HG03565 (cell line): ENCODE data around the gene FABP6.
A peak's percentile ranks its signal among the peaks of the same experiment; 100 is the strongest.
"Not testable (repeated sequence)": the region's sequence is repeated elsewhere in the genome, so short reads cannot be mapped to it uniquely, and the experiment has no call there.

Experiments used
- ATAC-seq: cut with Tn5 transposase; IDR thresholded peaks from one replicate; pipeline ENCODE4 v1.9.1; 2021; ENCODE audit warnings: mild to moderate bottlenecking, moderate library complexity; ENCODE audit not compliant: unreplicated experiment

The FABP6 gene, protein sequence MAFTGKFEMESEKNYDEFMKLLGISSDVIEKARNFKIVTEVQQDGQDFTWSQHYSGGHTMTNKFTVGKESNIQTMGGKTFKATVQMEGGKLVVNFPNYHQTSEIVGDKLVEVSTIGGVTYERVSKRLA

DNA sequence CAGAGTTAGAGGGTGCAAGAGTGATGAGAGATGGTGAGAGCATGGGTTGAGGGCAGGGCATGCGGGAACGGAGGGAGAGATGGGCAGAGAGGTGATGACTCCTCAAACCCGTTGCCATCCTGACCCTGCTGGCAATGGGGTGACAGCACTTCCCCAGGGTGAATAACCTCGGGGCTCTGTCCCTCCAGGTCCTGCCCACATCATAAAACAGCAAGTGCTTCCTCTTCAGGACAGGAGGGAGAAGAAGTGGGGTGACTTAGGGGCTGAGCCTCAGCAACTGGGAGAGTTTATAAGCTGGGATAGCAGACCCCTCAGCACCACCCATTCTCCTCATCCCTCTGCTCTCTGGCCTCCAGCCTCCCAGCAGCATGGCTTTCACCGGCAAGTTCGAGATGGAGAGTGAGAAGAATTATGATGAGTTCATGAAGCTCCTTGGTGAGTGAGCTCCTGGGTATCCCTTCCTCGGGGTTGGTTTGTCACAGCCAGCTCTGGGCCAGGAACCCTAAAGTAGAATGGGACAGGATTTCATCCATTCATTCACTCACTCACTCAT lies at the start of gene FABP6:
Gene FABP6, plus strand, starts transcription at position 317 of the 553 bp plus-strand sequence. Its CDS starts 52 bp downstream, at position 369.
- no peak for ATAC-seq

DNA sequence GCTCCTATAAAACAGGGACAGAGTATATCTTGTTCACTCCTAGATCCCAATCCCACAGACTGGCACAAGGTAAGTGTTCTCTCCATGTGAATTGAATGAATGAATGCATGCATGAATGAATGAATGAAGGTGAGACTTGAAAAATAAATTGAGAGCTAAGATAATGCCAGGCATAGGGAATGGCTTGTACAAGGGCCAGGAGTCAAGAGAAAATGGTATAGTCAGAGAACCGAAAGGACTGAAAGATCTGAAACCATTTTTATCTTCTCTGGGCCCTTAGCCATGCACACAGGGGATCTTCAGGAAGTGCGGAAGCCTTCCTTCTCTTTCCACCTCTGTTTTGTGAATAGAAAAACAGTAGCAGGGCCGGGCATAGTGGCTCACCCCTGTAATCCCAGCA lies 48.4 kb upstream of the FABP6 start:
- ATAC-seq = no peak

DNA sequence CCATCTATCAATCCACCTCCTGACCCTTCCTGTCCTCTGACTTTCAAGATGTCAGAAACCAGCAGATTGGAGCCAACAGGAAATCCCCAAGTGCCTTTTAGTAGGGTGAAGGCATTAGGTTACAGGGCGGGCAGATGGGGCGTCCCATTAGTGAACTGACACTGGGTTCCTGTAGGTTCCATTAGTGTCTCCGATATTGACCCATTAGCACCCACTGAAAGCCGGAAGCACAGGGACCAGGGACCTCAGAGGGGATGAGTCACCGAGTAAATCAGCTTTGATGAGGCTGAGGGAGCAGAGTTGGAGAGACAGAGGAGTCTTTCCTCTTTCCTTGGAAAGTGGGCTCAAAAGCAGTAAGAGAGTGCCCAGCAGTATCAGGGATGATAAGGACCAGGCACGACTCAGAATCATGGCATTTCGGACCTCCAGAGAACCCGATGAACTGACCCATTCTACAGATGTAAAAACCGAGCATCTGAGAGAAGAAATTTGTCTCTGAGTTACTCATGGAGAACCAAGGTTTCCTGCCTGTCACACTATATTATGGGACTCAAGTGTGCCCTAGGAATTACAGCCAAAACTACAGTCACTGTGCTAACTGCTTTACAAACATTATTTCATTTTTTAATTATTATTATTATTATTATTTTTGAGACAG lies 47.2 kb upstream of the FABP6 start:
- no peak for ATAC-seq

DNA sequence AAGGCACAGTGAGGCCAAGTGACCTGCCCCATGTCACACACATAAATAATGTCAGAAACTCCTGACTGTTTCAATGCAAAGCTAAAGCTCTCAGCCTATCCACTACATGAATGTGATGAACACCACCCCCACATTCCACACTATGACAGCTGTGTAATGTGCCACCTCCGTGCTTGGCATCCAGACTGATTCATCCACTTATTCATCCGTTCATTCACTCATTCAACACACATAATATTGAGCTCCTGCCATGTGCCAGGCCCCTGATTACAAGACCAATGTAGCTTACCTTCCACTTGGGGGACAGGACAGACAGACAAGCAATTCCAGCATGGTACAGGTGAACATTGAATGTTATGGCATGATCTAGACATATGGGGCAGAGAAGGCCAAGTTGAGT lies 46.2 kb upstream of the FABP6 start:
- ATAC-seq = no peak

DNA sequence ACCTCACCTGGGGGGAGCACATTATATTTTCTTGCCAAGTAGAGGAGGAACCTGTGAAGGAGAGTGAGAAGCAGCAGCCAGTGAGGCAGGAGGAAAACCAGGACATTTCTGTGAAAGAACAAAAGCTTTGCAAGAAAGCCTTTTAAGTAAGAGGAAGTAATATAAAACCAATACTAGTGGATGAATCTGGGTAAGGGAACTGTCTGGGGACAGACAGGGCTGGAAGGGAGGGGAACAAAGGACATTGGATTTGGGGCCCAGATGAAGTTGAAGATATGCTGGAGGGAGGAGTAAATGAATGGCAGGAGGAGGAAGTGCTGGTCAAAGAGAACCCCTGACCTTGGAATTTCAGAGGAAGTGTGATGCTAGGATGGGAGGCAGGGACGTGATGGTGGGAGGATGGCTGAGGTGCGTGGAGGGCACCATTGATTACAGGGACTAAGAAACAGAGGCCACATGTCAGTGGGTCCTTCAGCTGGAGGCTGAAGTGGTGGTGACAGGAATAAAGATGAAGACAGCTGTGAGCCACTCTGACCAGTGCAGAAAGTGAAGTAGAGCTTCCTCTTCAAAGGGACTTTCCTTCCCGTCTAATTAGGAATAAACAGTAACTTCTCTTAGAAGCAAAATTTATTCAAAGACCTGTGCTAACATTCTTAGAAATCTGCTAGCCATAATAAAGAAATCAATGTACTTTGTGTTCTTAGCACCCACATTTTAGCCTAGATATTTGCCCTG lies 43.5 kb upstream of the FABP6 start:
- no peak for ATAC-seq

DNA sequence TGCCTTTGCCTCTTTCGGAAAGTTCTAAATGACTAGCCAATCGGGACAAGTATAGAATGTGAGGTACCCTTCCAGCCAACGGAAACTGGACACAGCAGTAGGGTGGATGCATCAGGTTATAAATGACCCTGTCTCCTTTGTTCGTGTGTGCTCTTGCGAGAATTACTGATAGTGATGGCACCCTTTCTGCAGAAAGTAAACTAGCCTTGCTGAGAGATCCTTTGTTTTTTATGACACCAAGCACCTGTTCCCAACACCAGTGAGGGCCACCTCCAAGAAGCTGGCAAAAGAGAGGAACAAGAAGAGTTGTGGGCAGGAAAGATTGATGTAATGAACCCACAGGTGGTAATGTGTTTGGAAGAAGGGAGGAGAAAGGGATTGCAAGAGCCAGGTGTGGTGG lies 42.8 kb upstream of the FABP6 start:
- no peak for ATAC-seq

DNA sequence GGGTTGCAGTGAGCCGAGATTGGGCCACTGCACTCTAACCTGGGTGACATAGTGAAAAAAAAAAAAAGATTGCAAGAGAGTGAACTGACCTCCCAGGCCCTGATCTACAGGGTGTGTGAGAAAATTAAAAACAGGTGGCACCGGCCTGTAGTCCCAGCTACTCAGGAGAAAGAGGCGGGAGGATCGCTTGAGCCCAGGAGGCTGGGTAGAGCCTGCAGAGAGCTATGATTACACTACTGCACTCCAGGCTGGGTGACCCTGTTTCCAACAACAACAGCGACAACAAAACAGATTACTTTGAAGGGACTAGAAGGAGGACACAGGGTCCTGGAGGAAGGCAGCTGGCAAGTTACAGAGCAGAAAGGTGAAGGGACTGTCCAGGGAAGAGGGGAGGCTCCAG lies 42.2 kb upstream of the FABP6 start:
- no peak for ATAC-seq

DNA sequence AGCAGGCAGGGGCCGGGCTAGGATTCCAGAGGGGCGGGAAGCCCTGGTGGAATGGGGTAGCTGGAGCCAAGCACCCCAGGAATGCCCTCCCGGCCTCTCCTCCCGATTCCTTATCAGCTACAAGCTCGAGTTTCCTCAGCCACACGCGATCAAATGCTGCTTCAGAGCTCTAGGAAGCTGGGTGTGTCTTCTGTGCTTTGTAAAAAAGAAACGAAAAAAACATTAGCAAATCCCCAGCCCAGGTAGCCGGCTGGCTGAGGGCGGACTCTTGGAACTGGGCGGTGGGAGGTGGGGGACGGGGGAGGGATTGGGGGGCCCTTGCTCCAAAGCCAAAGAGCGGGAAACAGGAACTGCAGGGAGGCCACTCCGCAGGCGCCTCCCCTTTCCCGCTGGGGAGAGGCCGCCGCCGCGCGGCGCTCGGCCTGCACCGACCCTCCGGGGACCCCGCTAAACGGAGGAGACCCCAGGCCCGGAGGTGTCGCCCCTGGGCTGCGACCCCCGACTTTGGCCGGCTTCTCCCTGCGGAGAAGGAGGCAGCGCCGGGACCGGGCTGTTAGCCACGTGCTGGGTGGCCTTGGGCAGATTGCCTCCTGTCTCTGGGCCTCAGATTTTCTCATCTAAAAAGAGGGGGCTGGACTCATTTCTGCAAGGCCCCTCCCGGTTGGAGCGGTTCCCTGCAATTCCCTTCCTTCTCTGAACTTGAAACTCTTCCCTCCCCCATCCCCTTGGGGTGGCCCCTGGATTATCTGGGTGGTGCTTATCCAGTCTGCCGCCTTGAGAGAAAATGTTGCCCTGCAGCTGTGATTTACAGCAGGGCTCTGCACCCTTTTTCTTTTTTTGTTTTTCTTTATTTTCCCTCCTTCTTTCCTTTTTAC lies 40.9 kb upstream of the FABP6 start:
- no peak for ATAC-seq

DNA sequence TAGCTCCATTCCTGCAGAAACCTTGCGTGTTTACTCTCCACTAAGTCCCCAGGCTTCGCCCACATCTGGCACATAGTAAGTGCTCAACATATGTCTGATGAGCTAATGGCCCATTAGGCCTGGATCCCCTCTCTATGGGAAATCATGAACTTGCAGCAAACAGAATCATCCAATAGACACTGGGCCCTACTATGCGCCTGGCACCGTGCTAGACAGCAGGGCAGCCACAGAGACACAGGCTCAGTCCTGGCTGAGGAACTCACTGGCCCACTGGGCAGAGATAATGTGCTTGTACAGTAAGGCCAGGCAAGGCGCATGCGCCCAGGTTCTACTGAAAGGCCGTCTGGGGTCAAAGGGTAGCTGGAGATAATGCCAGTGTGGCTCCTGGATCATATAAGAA lies 36.9 kb upstream of the FABP6 start:
- ATAC-seq = no peak

DNA sequence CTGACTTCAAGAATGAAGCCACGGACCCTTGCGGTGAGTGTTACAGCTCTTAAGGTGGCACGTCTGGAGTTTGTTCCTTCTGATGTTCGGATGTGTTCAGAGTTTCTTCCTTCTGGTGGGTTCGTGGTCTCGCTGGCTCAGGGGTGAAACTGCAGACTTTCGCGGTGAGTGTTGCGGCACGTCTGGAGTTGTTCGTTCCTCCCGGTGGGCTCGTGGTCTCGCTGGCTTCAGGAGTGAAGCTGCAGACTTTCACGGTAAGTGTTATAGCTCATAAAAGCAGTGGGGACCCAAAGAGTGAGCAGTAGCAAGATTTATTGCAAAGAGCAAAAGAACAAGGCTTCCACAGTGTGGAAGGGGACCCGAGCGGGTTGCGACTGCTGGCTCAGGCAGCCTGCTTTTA lies 36.2 kb upstream of the FABP6 start:
- ATAC-seq = not testable (repeated sequence)

DNA sequence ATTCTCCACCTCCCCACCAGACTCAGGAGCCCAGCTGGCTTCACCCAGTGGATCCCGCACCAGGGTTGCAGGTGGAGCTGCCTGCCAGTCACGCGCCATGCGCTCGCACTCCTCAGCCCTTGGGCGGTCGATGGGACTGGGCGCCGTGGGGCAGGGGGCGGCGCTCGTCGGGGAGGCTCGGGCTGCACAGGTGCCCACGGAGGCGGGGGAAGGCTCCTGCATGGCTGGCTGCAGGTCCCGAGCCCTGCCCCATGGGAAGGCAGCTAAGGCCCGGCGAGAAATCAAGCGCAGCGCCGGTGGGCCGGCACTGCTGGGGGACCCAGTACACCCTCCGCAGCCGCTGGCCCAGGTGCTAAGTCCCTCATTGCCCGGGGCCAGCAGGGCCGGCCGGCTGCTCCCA lies 35.5 kb upstream of the FABP6 start:
- ATAC-seq = not testable (repeated sequence)

DNA sequence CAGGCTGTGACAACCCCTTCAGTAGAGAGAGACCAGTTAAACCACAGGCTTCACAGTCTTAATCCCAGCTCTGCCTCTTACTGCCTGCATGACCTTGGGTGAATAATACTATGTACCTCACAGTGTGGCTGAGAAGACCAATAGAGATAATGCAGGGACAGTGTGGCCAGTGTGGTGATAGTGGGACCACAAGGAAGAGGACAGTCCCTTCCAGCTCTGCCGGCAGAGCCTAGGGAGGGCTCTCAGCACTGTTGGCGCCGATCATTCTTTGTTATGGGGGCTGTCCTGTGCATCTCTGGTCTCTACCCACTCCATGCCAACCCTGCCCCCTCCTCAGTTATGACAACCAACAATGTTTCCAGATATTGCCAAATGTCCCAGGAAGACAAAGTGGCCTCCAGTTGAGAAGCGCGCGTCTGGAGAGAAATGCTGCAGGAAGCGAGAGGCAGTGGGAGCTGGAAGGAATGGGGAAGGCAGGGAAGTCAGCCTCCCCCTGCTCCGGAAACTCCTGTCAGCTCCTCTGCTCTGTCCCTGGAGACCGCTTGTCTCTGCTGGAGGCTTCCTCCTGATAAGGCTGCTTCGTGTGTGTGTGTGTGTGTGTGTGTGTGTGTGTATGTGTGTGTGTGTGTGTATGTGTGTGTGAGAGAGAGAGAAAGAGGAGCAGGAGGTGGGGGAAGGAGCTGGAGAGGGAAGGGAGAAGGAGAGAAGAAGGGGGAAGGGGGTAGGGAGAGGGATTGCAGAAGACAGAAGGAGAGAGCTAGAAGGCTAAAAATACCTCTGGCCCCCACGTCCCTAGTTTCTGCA lies 31.8 kb upstream of the FABP6 start:
- no peak for ATAC-seq

DNA sequence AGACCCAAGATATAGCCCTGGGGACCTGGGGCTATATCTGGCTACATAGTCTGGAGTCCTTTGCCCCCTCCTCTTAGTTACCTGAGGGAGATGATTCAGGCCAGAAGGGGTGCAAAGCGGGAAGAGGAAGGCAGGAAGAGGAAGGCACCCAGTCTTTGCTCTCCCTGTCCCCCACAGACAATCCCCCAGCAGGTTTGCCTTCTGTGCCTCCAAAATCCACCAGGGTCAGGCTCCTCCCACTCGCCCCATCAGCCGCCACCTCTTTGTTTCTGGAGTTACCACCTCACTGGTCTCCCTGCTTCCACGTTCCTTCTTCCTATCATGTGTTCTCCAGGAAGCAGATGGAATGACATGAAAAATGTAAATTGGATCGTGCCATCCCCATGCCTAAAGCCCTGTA lies 31.2 kb upstream of the FABP6 start:
- no peak for ATAC-seq

DNA sequence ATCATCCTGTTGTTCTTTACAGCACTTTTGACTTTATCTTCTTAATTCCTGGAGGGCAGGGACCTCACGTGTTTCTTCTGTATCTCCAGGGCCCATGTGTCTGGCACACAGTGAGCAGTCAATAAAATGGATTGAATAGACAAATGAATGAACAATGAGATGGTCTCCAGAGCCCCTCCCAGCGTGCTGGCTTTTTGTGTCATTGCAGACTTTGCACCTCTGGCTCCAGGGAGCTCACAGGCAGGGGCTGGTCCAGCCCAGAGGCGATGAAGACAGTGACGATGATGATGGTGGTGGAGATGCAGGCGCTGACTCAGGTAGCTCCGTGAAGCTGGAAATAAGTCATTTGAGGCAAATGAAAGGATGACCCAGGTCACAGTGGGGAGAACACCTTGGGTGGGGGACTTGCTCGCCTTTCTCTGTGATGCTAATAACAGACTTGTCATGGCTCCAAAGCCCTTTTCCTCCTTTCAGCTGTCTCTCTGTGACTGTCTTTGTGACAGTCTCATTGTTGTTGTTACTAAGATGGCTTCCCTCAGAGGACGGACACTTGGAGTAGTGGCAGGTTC lies 30.4 kb upstream of the FABP6 start:
- ATAC-seq = no peak

DNA sequence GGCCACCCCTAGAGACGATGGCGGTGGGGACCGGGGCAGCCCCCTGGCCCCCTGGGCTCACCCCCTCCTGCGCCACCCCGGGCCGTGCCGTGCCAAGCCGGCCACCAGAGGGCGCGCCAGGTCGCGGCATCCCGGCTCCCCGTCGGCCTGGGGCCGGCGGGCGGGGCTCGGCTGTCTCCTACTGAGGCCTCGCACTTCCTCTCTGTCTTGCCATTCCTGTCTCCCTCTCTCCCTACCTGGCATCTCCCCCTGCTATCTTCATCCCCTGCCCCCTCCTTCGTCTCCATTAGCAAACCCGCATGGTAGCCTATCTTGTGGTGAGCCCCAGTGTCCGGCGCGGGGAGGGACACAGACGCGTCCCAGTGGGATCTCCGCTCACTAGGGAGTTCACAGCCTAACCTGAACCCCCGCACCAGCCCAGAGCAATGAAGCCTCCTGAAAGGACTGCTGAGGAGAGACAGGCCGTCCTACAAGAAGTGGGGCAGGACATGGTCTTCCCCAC lies 29.8 kb upstream of the FABP6 start:
- peak; percentile 92 for ATAC-seq

DNA sequence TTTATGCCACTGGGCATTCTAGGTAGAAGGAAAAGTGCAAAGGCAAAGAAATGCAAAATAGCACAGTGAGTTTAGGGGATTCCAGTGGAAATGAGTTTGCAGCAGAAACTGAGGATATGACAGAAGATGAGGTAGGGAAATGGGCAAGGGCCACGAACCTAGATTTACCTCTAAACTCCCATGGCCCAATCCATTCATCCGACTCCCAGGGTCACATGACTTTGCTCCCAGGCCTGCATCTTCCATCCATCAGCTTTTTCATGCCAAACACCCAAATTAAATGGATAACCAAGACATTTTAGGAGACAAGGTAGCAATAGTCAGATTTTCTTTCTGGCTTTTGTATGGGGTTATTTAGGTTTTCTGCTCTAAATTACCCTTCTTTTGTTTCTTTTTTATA lies 22.2 kb upstream of the FABP6 start:
- ATAC-seq = no peak

DNA sequence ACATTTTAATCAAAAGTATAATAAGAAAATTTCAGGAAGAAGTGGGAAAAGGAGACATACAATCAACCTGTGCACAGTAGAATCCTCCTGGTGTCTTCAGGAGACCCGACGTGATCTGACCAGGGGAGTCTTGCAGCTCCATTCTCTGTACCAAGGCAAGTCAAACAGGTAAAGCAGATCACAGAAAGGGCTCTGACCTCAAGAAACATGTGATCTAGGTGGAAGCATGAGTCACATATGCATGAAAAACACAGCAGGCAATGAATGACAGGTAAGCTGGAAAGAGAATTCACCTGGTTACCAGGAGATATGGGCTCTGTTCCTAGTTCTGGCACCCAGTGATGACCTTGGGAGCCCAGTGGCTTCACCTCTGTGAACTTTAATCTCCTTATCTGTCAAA lies 19.4 kb upstream of the FABP6 start:
- no peak for ATAC-seq

DNA sequence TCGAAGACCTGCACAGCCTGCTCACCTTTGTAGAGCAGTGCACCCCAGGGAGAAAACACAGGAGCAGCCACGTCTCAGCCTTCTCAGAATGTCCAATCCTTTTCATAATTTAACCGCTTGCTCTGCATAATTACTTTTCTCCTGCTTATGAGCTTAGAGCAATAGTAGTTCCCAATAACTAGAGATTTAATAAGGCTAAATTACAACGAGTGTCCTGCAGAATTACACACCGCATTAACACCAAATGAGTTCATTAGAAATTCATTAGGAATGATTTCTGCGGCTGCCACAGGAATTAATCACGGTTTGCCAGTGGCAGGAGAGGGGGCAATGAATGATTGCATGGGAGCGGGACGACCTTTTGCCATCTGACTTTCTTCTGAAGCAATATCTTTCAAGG lies 18.7 kb upstream of the FABP6 start:
- no peak for ATAC-seq

DNA sequence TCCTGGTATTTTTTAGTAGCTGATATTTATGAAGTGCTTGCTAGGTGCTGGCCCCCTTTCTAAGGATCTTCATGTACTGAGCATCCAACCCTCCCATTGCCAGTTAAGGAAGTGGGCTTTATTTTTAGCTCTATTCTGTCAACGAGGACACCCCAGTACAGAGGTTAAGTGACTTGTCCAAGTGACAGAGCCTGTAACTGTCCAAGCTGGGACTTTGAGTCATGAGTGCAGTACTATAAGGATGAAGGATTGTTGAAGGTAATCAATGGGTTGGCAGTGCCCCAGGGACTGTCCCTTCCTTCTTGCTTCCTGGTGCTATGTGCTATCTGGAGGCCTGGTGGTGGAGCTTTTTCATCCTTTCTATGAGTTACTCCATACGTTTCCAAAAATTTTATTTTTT lies 18.0 kb upstream of the FABP6 start:
- no peak for ATAC-seq

DNA sequence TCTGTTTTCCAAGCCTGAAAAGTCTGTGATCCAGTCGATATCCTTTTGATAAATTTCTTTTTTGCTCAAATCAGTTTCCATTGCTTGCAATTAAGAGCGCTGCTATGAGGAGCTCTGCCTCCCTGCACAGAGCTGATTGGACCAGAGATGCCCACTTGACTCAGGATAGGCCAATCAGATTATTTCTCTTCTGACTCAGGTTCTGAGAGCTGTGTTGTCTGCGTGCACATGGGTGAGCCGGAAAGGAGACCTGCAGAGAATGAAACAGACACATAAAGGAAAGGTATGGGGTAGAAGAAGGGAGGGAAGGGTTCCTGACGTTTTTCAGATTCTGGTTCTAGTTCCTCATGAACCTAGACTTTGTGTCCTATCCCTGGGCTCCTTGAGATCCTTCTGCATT lies 15.8 kb upstream of the FABP6 start:
- no peak for ATAC-seq
